DMS 273 (cell line): Measurements from ENCODE around the gene INPP4A.

ENCODE experiments used
- DNase-seq: peaks from one replicate; lab custom pipeline; 2025; ENCODE audit not compliant: unreplicated experiment; lab: John Stamatoyannopoulos, UW

INPP4A gene

DNA sequence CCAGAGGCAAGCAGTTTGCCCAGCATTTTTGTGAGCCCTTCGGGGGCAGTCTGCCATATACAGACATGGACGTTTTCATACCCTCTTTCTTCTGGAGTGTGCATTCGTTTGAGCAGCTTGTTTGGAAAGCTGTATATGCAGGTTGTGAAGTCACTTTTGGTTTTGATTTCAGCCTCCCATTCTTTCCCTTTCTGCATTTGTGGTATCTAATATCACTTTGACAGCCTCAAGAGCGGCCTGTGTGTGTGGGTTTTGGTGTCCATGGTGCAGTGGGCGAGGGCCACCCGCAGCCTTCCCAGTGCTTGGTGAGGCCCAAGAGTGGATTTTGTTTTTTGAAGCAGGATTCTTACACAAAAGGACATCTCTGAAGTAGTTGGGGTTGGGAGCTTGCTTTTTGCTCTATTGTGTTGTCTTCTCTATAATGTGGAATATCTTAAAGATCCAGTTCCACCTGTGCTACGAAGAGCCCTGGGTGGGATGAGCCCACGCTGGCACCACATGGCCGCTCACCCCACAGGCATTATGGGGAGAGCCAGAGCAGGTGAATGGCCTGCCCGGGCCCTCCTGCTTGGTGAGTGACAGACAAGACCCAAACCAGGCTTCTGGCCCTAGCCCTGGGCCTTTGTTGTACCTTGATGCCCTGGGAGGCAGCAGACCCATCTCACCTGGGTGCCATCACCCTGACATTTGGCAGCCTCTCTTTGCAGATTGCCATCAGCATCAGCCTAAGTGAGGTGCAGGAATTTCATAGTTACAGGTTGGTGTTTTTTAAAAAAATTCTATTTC lies 29.5 kb downstream of the INPP4A start:
- peak; percentile 10 for DNase-seq

DNA sequence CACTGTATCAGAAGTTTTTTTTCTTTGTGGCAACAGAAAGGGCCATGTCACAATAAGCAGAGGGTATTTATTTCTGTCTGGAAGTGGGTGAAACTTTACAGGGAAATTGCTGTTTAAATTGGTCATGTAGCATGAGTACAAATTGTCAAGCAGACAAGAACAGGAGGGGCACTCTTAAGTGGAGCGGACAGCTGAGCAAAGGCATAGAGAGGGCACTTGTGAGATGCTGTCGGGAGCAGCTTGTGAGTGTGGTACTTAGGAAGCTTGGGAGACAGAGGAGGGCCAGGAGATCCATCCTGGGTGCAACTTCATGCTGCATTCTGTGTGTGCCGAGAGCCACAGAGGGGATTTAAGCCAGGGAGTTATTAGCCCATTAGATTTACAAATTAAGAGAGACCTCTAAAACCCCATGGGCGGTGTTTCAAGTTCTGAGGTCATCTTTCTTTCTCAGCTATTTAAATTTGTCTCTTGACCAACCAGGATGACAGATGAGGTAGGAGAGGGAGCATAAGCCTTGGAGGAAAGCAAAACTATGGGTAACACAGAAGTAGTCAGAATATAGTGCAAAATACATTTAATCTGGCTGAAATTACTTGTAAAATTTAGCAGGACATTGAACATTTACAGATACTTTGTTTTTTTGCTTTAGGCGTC lies 30.4 kb downstream of the INPP4A start:
- DNase-seq, result peak; percentile 21

DNA sequence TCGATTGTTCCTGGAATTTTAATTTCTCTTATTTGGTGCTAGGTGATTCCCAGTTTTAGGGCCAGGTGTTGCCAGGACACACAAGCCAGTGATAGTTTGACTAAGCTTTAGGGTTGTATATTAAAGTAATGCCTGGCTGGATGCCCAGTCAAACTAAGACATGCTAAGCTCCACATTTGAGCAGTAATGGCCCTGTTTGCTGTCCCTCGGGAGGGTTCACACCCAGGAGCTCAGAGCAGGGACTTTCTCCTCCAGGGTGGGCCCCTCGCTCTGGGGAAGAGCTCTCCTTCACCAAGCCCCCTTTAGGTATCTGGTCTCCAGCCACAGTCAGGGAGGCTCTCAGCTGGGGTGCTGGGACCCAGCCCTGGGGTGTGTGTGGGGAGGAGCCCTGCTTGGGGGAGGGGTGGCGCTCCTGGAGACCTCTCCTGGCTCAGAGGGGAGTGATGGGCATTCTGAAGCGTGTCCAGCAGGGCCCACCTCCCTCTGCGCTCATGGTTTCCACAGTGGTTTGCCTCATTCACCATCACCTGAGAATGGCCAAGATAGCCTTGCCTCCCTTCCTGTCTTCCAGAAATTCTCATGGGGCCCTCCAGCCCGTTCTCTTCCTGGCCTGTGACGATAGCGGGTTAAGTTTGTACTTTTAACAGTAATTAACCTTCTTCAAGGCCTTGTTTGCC lies 31.7 kb downstream of the INPP4A start:
- DNase-seq, result peak; percentile 56

DNA sequence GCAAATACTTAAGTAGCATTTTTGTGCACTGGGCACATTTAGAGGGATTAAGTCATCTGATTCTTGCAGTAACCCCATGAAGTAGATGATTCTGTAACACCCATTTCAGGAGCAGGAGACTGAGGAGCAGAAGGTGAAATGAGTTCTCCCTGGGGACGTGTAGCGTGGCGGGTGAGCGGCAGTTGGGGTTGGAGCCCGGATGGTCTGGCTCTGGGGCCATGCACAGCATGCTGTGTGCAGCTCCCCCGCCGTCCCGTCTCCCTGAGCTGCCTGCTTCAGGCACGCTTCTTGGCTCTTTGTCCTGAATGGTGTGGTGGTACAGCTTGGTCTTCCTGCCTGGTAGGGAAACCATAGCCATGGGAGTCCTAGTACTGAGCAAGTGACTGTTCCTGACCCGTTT lies 32.4 kb downstream of the INPP4A start:
- DNase-seq, result no peak

DNA sequence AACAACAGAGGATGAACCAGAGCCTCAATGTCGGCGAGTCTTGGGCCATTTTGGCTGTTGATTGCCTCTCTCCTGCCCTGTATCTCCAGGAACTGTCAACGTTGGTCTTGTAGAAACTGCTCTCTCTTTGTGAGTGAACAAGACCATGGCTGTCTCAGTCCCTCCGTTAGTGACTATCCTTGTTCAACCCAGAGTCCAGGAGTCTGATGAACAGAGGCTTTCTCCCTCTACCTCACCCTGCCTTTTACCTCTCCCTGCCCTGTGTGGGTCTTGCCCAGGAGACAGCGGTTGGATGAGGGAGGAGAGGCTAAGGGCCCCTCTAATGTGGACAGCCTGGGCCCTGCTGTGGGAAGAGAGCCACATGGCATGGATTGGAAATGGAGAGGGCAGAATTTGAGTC lies 32.8 kb downstream of the INPP4A start:
- DNase-seq, result no peak

DNA sequence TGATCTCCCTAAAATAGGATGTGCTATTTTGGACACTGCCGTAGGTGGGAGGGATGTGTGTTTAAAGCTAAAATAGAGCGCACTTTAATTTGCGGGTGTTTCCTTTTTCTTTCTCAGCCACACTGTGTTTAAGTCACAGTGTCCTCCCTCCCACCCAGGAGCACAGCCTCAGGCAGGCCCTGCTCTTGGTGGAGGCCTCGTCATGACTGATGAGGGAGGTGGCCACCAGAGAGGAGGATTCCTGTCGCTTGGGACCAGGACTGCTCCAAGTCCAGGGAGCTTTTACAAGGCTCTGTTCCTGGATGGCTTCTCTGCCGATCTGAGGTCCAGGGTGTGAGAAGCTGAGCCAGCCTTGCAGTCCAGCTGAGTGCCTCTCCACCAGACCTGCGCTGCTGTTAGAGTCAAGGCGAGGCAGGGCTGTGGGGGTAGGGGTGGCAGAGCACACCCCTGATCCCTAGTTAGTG lies 33.5 kb downstream of the INPP4A start:
- no peak for DNase-seq

DNA sequence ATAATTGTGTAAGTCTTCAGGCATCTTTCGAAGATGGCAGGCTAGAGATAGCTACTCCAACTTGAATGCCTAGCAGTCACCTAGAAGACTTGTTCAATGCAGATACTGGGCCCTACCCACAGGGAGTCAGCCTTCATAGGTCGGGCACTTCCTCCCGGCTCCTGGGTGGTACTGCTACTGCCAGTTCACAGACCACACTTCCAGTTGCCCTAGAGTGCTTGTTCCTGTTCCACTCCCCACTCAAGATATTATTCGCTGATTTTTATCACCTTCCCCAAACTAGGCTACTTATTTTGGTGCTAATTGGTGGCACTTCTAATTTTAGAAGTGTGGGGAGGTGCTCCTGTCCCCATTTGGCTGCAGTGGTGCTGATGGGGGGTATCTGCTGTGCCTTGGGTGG lies 34.2 kb downstream of the INPP4A start:
- DNase-seq, result no peak

DNA sequence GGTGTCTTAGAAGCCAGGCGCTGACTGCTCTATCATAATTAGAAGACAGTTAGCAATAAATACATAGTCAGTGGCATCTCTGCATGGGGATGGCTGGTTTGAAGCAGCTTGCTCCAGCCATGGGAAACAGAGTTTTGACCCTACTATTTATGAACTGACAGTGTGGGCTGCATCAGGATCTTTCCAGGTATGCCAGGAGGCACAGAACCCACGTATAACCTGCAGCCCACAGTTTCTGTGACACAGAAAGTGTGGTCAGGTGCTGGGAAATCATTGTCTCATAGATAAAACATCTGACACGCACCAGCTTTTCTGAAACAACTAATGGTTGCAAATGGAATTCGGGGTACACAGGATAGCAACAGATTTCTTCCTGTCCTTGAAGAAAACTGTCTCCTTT lies 34.7 kb downstream of the INPP4A start:
- DNase-seq, result no peak

DNA sequence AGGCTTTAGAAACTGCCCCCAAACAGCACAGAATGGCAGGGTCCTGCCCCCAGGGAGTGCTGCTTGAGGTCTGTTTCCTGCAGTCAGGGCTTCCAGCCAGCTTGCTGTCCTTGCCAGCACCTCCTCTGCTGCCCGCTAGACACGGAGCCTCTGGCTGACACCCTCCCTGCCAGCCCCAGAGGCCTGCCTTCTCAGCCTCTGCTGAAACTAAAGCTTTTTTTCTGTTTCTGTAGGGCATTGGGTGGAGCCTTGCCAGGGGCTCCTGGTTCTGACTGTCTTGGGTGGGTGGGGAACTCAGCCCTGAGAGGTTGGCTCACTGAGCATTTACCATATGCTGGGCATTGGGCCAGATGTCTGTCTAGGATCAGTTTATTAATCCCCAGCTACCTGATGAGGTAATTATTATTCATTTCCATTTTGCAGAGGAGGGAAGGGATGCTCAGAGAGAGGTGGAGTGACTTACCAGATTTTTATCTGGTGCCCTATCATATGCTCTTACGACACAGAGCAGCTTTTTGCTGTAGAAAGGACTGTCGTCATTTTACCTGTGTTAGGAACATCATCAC lies 35.4 kb downstream of the INPP4A start:
- DNase-seq, result peak; percentile 95

DNA sequence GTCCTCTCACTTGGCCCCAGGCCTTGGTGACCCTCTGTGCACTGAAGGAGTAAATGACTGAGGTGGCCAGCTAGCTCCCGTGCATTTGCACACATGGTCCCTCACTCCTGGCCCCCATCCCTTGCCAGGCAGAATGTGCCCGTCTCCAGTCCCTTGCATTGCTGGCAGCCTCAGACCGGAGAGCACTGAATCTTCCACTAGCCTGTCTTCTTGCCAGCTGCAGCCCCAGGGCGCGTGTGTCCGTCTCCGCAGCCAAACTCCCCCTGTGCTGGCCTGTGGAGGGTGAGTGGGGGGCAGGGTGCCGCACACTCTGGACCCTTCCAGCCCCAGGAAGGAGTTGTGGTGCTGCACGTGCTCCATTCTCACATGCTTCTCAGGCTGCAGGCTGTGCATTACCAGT lies 35.9 kb downstream of the INPP4A start:
- DNase-seq, result peak; percentile 51

DNA sequence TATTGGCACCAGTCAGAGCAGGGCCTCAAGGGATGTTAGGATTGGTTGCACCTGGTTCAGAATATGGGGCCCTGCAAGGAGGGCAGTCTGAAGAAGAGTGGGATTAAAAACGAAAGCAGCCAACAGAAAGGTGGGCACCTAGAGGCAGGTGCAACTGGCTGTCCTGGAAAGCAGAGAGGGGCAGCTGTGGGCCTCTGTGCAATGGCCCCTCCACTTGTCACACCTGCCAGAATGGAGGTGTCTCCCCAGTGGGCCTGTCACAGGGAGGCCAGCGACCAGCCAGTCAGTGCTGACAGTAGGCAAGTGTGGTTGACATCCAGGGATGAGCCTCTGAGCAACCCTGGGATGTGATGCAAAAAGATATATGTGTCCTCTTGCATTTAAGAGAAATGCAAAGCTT lies 37.7 kb downstream of the INPP4A start:
- no peak for DNase-seq

DNA sequence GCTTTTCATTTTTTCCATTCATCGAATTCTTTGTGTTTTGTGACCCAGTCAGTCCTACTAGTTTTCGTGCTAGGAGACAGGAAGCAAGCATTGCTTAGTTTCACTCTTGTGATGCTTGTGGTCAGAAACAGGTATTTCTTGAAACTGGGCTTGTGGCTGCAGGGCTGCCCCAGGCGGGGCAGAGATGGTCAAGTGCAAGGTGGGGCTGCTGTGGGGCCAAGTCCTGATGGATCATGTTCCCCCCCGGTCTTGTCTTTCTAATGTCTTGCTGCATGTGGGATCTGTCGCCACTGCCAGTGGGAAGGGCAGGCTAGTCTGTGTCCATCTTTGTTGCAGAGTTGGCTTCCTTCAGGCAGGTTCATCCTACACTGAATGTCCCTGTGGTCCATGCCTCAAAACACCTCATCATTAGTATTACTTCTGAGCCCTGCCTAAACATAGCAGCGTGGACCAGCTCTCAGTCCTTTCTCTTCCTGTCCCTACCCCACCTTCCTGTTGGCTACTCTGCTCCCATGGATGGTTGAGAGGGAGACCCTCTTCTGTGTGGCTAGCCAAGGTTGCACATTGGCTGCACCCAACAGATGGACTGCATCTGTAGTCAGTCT lies 38.7 kb downstream of the INPP4A start:
- no peak for DNase-seq

DNA sequence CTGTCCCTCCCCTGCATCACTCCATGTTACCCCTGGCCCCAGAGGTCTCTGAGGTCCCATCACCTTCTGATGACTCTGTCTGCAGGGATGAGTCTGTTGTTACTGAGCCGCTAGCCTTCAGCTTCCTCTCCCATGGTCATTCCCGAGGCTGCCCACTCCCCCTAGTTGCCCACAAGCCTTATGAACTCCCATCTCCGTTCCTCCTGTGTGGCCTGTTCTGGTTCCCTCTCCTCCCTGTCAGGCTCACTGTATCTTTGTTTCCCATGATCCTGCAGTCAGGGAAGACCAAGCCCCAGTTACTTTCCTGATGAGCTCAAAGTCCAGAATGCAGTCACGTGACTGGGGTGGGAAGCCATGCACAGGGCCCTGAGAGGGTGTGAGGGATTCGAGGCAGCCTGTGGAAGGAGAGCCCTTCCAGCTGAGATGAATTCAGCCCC lies 39.5 kb downstream of the INPP4A start:
- no peak for DNase-seq

DNA sequence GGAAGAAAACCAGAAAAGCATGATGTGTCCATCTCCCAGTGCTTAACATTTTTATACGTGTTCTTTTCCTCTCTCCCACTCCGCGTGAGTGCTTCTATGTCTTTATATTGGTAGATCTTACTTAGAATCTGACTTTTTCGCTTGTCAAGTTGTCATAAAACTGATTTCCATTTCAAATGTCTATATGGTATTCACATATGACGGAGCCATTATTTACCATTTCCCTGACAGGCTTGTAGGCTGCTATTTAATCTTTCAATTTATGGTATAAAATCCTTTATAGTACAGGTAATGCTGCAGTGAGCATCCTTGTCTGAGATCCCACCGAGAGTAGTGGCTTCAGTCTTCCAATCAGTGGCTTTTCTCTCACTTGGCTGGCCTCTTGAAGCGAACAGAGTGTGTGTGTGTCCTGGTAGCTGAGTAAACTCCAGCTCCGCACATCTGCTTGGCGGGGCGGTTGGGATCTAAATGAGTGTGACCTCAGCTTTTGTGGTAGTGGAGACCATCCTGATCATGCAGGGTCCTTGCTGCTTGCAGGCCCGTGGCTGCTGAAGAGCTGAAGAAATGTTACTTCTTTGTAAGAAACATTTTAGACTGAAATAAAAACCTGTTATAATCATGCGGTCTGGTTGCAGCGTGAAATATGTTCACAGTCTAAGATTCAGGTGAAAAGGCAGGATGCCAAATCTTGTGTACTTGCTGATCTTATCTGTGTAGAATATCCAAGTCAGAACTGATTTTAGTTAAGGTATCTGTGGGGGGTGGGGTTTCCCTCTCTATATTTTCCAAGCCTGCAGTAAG lies 40.2 kb downstream of the INPP4A start:
- DNase-seq, result no peak

DNA sequence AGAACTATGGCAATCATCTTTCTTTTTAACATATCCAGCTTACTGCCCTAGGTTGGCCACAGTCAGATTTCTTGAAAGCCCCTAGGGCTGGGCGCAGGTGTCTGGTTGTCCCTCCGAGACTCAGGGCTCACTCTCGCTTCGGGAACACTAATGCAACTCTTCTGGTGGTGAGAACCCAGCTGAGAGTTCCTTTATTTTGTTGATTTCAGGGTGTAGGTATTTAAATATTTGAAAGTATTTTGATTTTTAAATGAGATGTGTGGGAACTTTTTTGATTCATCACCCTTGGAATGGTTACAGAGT lies 40.7 kb downstream of the INPP4A start:
- no peak for DNase-seq

DNA sequence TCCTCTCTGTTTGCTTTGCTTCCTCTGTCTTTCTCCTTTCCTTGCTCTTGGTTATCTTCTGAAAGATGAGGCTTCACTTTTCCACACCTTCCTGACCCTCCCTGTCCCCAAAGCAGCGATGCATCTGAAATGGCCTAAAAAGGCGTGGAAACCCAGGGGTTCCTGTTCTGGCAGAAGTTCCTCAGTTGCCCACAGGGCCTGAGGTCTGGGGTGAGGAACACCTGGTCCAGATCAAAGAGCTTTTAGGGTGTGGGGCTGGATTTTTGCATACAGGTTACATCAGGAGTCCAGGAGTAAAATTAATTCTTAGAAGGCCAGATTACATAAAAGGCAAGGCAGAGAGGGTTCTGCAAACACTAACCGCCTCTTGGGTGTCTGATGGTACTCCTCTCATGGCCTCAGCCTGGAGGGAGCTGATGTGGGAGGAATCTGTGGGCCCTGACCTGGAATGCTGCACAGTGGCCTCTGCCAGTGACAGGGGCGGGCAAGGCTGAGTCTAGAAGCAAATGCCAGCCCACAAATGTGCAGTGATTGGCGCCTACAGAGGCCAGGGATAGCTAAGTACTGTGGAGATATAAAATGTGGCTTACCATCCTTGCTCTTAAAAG lies 41.8 kb downstream of the INPP4A start:
- no peak for DNase-seq

DNA sequence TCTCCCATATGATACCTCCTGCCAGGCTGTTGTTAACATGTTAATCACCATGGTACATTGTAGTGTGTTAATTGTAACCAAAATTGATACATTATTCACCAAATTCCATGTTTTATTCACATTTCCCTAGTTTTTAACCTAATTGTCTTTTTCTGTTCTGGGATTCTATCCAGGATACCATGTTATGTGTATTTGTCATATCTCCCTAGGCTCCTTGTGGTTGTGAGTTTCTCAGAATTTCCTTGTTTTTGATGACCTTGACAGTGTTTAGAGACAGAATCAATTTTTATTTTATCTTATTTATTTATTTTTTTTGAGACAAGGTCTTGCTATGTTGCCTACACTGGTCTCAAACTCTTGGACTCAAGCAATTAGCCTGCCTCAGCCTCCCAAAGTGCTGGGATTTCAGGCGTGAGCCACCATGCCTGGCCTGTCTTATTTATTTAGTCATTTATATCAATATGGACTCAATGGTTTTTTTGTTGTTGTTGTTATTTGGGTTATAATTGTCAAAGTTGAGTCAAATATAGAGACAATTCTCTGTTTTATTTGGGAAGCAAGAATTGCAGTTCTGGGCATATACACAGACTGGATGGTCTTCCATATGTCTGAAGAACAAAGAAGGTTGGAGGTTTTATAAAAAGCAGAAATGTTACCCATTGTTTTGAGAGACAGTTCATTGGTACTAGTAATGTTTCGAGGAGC lies 42.6 kb downstream of the INPP4A start:
- no peak for DNase-seq

DNA sequence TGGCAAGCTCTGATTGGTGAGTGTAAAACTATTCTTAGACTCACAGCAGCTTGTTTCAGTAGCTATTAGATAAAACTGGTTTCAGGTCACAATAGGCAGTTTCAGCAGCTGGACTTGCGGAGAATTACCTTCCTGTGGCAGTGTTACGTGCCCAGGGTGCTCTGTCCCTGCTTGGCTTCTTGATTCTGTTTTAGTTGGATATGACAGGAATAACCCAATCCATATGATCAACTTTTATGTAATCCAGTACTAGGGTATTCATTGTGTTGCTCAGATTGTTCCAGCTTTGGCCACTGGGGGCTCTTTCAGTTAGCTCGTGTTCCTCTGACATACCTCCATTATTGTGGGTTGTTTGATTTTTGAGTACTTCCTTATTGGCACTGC lies 43.1 kb downstream of the INPP4A start:
- peak; percentile 55 for DNase-seq

DNA sequence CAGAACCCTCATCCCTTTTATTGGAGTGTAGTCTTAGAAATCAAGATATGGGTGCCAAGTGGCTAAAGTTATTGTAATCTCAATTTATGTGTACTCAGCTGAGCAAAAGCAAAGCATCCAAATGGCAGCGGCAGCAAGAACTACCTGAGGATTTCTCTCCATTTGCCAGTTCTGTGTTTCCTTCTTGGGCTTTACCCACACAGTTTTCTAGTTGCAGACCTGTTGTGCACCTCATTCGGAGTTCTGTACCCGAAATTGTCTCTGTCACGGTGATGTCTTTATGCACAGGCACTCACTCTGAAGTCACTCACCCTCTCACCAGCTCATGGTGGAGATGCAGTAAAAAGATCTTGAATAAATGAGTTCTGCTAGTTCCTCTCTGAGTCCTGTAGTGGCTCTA lies 43.6 kb downstream of the INPP4A start:
- DNase-seq, result no peak

DNA sequence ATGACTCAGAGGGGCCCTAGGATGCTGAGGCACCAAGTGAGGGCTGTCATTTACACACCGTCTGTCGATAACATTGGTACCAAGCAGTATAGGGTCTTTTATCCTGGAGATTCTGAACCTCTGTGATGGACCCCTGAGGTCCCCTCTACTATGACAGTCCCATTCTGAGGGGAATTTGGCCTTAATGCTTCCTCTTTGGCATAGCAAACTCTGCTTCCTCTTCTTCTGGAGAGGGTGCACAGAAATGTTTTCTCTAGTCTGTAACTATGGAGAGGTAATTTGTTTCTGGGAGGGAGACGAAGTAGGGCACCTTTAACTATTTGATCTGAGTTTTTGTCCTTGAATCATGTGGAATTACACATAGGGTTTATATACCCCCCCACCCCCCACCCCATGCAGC lies 44.8 kb downstream of the INPP4A start:
- no peak for DNase-seq
